Fibroblast of mammary gland (primary cell): ENCODE measurements around the gene KCNN1.

ENCODE experiments used
- DNase-seq: peaks from one replicate; pipeline ENCODE4 v3.0.0-alpha.2; 2010; ENCODE audit warnings: low read depth
- H3K4me3 ChIP-seq: 2 replicates; pipeline ENCODE4 v1.5.1; 2011; ENCODE audit warnings: low read depth, mild to moderate bottlenecking, low read length, moderate library complexity; ENCODE audit not compliant: control insufficient read depth
- TF ChIP-seq, protein P1 (sequence below): conservative IDR thresholded peaks from 2 replicates; pipeline ENCODE4 v1.5.1; 2011; ENCODE audit warnings: low read depth, low read length, inconsistent platforms; ENCODE audit not compliant: control insufficient read depth, insufficient read depth

KCNN1 gene

DNA sequence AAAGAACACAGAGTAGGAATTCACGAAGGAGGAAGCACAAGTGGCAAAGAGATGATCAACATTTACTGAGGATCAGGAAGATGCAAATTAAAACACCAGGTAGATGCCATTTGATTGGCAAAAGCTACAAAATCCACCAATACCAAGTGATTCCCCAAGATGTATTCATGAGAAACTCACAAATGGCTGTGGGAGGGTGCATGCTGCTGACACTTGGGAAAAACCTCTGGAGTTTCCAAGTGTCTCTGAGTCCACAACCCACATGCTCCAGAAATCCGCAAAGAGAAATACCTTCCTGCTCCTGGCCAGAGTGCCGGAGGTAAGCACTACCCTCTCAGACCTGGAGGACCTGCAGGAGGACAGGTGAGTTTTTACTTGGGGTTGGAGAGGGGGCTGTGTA, 76.8 kb downstream of the KCNN1 start:
- no peak for DNase-seq
- H3K4me3 ChIP-seq = no peak overlapping the region
- TF ChIP-seq, protein P1, sequence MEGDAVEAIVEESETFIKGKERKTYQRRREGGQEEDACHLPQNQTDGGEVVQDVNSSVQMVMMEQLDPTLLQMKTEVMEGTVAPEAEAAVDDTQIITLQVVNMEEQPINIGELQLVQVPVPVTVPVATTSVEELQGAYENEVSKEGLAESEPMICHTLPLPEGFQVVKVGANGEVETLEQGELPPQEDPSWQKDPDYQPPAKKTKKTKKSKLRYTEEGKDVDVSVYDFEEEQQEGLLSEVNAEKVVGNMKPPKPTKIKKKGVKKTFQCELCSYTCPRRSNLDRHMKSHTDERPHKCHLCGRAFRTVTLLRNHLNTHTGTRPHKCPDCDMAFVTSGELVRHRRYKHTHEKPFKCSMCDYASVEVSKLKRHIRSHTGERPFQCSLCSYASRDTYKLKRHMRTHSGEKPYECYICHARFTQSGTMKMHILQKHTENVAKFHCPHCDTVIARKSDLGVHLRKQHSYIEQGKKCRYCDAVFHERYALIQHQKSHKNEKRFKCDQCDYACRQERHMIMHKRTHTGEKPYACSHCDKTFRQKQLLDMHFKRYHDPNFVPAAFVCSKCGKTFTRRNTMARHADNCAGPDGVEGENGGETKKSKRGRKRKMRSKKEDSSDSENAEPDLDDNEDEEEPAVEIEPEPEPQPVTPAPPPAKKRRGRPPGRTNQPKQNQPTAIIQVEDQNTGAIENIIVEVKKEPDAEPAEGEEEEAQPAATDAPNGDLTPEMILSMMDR = no peak

DNA sequence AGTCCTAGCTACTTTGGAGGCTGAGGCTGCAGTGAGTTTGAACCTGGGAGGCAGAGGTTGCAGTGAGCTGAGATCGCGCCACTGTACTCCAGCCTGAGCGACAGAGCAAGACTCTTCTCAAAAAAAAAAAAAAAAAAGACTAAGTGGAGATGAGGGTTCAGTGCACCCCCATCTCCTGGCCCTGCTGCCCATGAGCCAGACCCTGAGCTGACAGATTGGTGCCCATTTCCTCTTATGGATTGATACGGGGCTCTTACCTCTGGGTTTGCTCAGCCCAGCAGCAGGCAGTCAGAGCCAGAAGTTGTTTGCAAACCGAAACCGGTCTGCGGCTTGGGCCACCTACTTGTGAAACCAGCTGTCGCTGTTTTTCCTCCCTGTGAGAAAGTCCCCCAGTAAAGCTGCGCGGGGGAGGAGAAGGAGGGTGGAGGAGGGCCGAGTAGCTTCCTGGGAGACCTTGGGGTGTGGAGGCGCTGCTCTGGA, 78.0 kb downstream of the KCNN1 start:
- peak; percentile 62 for DNase-seq
- peak overlapping the region; percentile 20 for H3K4me3 ChIP-seq
- TF ChIP-seq, protein P1 = no peak

DNA sequence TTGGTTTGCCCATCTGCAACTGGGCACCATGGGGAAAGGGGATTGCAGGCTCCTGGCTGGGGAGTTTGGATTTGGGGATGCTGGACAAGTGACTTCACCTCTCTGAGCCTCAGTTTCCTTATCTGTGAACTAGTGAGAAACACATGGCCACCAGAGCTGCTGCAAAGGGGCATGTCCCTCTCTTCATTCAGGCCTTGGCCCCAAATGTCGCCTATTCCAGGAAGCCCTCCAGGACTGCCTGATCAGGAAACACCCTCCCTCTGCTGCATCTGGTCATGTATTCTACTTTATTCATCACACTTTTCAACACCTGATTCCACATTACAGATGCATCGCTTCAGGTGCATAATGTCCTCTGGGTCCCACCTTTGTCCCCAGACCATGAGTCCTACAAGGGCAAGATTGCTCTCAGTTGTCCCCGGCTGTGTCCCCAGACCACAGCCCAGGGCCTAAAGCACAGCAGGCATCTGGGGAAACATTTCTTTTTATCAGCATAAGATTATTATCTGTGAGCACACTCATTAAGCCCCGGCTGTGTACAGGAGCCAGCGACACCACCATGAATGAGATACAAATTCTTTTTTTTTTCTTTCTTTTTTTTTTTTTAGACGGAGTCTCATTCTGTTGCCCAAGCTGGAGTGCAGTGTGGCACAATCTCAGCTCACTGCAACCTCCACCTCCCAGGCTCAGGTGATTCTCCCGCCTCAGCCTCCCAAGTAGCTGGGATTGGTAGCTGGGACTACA, 78.6 kb downstream of the KCNN1 start:
- TF ChIP-seq, protein P1 = no peak
- DNase-seq = no peak
- peak overlapping the region; percentile 20 for H3K4me3 ChIP-seq

DNA sequence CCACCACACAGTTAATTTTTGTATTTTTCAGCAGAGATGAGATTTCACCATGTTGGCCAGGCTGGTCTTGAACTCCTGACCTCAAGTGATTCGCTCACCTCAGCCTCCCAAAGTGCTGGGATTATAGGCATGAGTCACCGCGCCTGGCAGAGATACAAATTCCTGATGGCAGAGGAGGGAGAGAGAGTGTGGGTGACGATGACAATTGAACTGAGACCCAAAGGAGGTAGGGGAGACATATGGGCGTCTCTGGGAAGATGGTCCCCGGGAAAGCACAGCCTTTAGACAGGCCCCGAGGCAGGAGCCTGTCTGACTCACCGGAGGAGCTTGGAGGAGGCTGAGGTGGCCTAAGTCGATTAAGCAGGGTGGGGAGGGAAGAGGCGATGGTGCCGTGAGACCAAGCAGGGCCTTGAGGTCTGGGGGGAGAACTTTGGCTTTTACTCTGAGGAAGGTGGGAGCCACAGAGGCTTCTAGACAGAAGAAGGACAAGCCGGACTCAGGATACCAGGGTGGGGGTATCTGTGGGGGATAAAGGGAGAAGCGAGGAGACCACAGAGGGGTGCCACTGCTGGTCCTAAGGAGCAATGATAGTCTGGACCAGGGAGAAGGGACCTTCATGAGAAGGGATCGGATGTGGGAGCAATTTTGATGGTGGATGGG, 79.3 kb downstream of the KCNN1 start:
- TF ChIP-seq, protein P1 = no peak
- H3K4me3 ChIP-seq = no peak overlapping the region
- DNase-seq = peak; percentile 75

DNA sequence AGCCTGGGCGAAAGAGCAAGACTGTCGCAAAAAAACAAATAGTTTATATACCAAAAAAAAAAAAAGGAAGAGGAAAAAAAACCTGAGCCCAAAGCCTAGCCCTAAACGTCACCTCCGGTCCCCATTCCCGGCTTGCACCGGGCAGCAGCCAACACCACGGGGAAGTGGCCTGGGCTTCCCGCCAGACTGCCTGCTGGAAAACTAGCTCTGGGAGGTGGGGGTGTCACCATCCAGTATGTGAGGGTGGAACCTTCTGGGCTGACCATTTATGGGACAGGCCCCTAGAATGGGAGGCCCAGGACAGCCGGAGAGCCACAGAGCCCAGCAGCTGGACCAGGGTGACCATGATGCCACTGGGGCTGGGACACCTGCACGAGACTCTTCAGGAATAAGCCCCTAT, 82.5 kb downstream of the KCNN1 start:
- DNase-seq = peak; percentile 31
- TF ChIP-seq, protein P1 = no peak
- no peak overlapping the region for H3K4me3 ChIP-seq
